ENCODE results near the gene CCDC57. TPM values are rescaled to one million over a fixed set of nuclear protein-coding genes. Genes with fewer than 3 reads are reported as not detected.
A peak's percentile ranks its signal among the peaks of the same experiment; 100 is the strongest.

Gene CCDC57
- total and polyA plus RNA-seq, 2 of the 8 experiments (the other 6 are each of a cell fraction or from before 2014, with no cell fraction given) = 8.4 to 12.9 TPM

DNA sequence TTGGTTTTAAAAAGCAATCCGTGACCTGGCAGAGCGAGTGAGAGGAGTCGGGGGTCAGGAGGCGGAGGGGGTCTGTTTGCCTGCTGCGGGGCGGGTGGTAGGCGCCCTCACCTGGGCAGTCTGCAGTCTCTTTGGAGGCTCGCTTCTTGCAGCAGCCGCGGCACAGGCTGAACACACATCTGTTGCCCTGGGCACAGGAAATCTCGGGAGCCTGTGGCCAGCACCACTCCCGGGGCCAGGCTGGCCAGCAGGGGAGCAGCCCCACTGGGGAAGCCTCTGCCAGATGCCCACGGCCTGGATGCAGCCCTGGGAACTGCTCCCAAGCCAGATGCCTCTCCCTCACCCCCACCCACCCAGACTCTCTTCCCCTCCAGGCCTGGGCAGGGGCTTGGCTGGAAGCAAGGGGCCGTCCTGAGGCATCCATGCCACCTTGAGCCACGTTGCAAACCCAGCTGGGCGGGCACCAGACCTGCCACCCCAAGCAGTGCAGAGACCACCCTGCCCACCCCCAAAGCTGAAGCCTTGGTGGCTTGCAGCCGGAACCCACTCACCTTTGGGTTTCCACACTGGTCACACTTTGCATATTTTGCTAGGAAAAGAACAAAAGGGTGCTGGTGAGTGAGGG, 154.3 kb downstream of the CCDC57 start:
- Histone ChIP-seq H3K79me1 (ENCODE audit: low read depth, low read length) (no peaks in the 10 kb centered on the region), H3K4me2 (ENCODE audit: insufficient read depth in 1 of 2, low read depth in 2 of 2, low read length in 2 of 2) (no peak overlapping the region), H3K56ac (replicated peaks; ENCODE audit: insufficient read length, low read depth, low read length) (peak overlapping the region; percentile 16), H3K9me3 (ENCODE audit: insufficient read depth in 2 of 2, low read depth in 1 of 2, low read length in 1 of 2) (no peaks in the 10 kb centered on the region), H3K14ac (ENCODE audit: insufficient read length) (no peak overlapping the region), H3K36me3 (ENCODE audit: control insufficient read depth in 2 of 4, insufficient read depth in 4 of 4, low read length in 3 of 4) (peaks cover 14 to 43% (median 36%) of the 10 kb centered on the region in 4 experiments), H3K9ac (replicated peaks in 1 of 4; ENCODE audit: extremely low read depth in 1 of 4, low read depth in 3 of 4, low read length in 3 of 4) (no peak overlapping the region), H2AFZ (ENCODE audit: low read length) (no peak overlapping the region), H3K4me1 (replicated peaks in 1 of 4; ENCODE audit: control insufficient read depth in 3 of 4, insufficient read depth in 4 of 4, low read length in 3 of 4) (no peaks in the 10 kb centered on the region), H2AK5ac (ENCODE audit: low read depth, low read length) (no peak overlapping the region), H4K91ac (replicated peaks; ENCODE audit: insufficient read length, low read length) (no peak overlapping the region), H4K20me1 (replicated peaks in 1 of 2; ENCODE audit: control insufficient read depth in 1 of 2, insufficient read depth in 2 of 2, low read length in 2 of 2) (peaks cover under 1 to 19% of the 10 kb centered on the region in 2 experiments), H2BK120ac (replicated peaks; ENCODE audit: low read depth, low read length) (no peak overlapping the region), H3K23me2 (ENCODE audit: low read depth, low read length) (no peaks in the 10 kb centered on the region; the same call in 1 of the 2 replicates), H3K4ac (replicated peaks; ENCODE audit: insufficient read length, low read depth, low read length) (no peak overlapping the region), H2BK12ac (ENCODE audit: low read depth, low read length) (no peak overlapping the region), H2BK20ac (ENCODE audit: low read length) (no peak overlapping the region), H3K27me3 (replicated peaks in 1 of 4; ENCODE audit: control insufficient read depth in 3 of 4, extremely low read depth in 1 of 4, insufficient read depth in 3 of 4, low read length in 3 of 4) (no peaks in the 10 kb centered on the region), H3K23ac (ENCODE audit: insufficient read length) (no peak overlapping the region), H4K8ac (ENCODE audit: extremely low read depth, insufficient read depth, low read length) (peak overlapping the region; percentile 5; the same call in 1 of the 2 replicates), H3K18ac (ENCODE audit: extremely low read depth, low read length) (no peak overlapping the region), H2BK5ac (ENCODE audit: low read depth, low read length) (no peak overlapping the region), H2BK15ac (ENCODE audit: low read length) (no peak overlapping the region), H3K4me3 (ENCODE audit: extremely low read depth in 1 of 4, insufficient read depth in 2 of 4, low read depth in 3 of 4, low read length in 4 of 4) (no peak overlapping the region), H3K27ac (ENCODE audit: low read depth, low read length) (no peak overlapping the region), H3K79me2 (ENCODE audit: control insufficient read depth in 1 of 2, insufficient read depth in 2 of 2, low read length in 2 of 2) (peaks cover 0 to under 1% of the 10 kb centered on the region in 2 experiments; a peak in 1 of 4 replicates), H4K5ac (ENCODE audit: insufficient read length, low read depth, low read length) (no peak overlapping the region)
- no peak for DNase-seq (ENCODE audit: low read depth in 1 of 2, low spot score in 2 of 2)
- no peak for FAIRE-seq
- POLR2A ChIA-PET (ENCODE audit: partially characterized antibody) = interaction anchor here (0.6 to 16.2 kb wide), 11 partner anchors 3 to 321 kb away, joined by 3 to 161 read pairs (median 24); partner anchors contain the start of genes DUS1L, GPS1, RAC3 and RFNG
- 88% methylated on average over 16 of the region's 17 CpGs; no CpG with 5 or more reads in 1 of the 2 experiments for WGBS, 2 experiments (ENCODE audit: extremely low coverage in 1 of 2, insufficient coverage in 1 of 2, insufficient read length in 1 of 2, insufficient replicate concordance in 2 of 2, low coverage in 1 of 2, low lambda C conversion rate in 2 of 2, missing lambda C conversion rate in 1 of 2)
- CTCF ChIA-PET (ENCODE audit: partially characterized antibody) = interaction anchor here (0.9 to 1.7 kb wide), 4 partner anchors 9 to 94 kb away, joined by 3 to 4 read pairs (median 3); no protein-coding TSS in a partner anchor
- TF ChIP-seq GTF2F1 (IDR thresholded peaks at IDR 0.05; ENCODE audit: borderline replicate concordance, low read depth, low read length) (no peak), POLR2AphosphoS5 (IDR thresholded peaks at IDR 0.05; ENCODE audit: low read depth, low read length) (no peak), MAX (IDR thresholded peaks at IDR 0.05) (no peak), SUZ12 (IDR thresholded peaks at IDR 0.05; ENCODE audit: low read length) (no peak), GABPA (IDR thresholded peaks at IDR 0.05; ENCODE audit: borderline replicate concordance, insufficient read depth, low read length) (no peak), SP1 (IDR thresholded peaks at IDR 0.05; ENCODE audit: low read depth, low read length) (no peak), JUN (IDR thresholded peaks at IDR 0.05; ENCODE audit: low read depth, low read length) (no peak), BCL11A (IDR thresholded peaks at IDR 0.05; ENCODE audit: low read depth in 2 of 2, low read length in 2 of 2) (no peak), JUND (IDR thresholded peaks at IDR 0.05; ENCODE audit: low read length) (no peak), NRF1 (IDR thresholded peaks at IDR 0.05; ENCODE audit: low read depth, low read length) (no peak), RFX5 (IDR thresholded peaks at IDR 0.05; ENCODE audit: borderline replicate concordance, low read depth, low read length) (no peak), BACH1 (IDR thresholded peaks at IDR 0.05; ENCODE audit: low read length) (no peak), EZH2 (IDR thresholded peaks at IDR 0.05; ENCODE audit: low read depth, low read length, severe bottlenecking) (no peak)
